Measurements from ENCODE around the gene ARHGAP32.
"Not testable (repeated sequence)": the region's sequence is repeated elsewhere in the genome, so short reads cannot be mapped to it uniquely, and the experiment has no call there.

ARHGAP32 gene

GRCh38 chr11:128927108-128927461 lies 265.0 kb downstream of the ARHGAP32 start:
- DNase-seq, result no peak

DNA sequence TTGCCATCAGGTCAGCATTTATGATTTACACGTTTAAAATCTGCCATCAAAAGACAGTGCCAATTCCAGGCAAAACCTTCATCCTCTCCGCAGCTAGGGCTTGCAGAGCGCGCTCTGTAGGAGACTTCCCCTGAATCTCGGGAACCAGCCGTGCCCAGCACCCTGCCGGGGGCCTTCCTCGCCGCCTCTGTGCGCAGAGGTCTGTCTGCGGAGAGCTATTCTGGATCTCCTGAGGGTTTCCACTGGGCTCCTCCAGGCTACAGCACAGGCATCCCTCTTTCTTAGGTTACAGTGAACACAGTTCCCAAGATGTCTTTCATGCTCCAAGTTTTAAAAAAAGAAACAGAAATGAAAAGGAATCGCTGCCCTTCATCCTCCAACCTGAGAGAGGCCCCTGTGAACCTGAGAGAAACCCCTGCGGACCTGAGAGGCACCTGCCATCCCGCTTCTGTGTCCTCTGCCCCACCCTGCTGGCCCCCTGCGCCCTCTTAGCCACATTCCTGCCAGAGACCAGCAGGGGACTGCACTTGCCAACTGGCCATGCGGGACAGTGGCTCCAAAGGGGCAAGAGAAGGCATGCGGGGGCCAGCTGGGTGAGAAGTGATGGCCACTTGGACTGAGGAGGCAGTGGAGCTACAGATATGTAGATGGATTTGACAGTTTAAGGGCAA lies 265.6 kb downstream of the ARHGAP32 start:
- no peak for DNase-seq

DNA sequence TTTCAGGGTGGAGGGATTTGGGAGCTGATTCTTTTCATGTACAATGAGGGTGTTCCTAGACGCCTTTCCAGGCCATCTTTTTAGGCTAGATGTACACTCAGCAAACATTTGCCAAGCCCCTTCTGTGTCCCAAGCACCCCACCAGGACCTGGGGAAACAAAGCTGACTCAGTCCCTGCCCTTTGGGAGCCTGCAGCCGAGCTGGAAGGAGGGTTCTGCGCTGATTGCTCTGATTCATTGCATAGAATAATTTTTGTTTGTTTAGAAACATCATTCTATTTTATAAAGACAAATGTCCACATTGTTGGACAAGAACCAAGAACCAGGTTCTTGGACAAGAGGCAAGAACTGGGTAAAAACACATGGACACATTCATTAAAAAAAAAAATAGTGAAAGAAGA lies 266.1 kb downstream of the ARHGAP32 start:
- no peak for DNase-seq

- no peak for DNase-seq
Measured at GRCh38 chr11:128925250-128925600, 266.9 kb downstream of the ARHGAP32 start.

DNA sequence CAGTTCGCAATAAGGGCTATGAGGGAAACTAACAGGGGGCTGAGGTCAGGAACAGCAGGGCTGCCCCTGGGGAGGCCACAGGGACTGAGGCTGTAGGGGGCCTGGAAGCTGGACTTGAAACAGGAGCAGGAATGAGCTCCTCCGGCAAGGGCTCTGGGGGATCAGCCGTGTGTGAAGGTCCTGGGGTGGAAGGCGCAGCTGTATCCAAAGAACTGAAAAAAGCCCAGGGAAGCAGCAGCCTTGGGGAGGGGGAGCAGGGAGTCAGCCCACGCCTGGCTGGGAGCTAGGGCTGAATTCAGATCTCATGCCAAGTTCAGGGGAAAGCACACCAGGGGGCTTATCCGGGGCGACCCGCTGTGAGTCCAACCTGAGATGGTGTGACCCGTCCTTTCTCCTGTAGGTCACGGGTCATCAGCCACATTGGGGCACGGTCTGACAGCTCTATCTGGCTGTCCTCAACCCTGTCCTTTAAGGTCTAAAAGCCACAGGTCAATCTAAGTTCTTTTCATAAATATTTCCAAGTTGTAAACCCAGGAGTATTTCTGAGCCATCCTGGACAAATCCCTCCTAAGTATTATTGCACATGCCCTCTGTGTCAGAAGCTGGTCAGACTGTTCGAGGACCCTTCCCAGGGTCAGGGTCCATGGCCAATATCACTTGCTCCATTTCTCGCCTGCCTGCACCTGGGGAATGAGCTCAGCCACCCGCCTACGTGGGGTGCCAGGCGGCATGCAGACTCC lies 267.4 kb downstream of the ARHGAP32 start:
- DNase-seq, result no peak

DNA sequence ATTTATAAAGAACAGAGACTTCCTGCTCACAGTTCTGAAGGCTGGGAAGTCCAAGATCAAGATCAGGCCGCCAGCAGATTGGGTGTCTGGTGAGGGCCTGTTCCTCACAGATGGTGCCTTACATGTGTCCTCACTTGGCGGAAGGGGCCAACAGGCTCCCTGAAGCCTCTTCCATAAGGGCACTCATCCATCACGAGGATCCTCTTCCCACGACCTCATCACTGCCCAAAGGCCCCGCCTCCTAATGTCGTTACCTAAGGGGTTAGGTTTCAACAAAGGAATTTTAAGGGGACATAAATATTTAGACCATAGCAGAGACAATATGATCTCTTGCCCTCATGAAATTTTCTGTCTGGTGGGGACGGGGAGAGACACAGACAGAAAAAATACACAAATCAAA lies 268.0 kb downstream of the ARHGAP32 start:
- DNase-seq, result no peak

DNA sequence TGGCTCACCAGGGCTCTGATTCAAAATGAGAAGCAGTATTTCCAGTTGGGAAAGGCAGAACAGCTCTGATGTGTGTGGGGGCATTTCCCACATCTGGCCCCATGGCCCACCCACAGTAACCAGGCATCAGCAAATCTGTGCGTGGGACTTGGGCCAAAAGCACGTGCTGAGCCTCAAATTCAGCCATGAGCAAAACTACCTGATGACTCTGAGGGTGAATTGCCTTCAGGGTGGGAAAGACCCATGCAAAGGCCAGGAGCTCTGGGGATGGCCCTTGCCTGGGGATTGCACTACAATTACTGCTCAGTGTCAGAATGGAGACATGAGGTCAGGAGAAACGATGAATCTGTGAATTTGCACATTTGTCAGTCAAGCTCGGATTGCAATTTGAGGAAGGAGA lies 270.3 kb downstream of the ARHGAP32 start:
- DNase-seq, result no peak

- no peak for DNase-seq
Measured at GRCh38 chr11:128920666-128921065, 271.5 kb downstream of the ARHGAP32 start.

- not testable (repeated sequence) for DNase-seq
Measured at GRCh38 chr11:128919635-128920034, 272.5 kb downstream of the ARHGAP32 start.

DNA sequence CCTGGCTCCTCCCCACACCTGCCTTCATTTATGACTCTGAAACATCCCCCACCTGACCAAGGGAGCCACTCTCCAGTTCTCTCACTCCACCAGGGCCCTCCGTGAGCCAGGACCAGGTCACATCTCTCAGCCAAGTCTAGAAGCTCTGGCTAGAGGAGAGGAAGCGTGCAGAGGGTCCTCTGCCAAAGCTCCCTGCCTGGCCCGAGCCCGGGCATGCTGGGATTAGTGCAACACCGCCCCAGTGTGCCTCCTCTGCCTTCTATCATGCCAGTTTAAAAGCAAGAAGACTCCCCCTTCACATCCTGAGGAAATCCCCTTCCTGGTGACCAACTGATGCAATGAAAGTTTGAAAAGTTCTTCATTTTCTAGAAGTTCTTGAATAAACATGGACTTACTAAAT lies 272.9 kb downstream of the ARHGAP32 start:
- no peak for DNase-seq

DNA sequence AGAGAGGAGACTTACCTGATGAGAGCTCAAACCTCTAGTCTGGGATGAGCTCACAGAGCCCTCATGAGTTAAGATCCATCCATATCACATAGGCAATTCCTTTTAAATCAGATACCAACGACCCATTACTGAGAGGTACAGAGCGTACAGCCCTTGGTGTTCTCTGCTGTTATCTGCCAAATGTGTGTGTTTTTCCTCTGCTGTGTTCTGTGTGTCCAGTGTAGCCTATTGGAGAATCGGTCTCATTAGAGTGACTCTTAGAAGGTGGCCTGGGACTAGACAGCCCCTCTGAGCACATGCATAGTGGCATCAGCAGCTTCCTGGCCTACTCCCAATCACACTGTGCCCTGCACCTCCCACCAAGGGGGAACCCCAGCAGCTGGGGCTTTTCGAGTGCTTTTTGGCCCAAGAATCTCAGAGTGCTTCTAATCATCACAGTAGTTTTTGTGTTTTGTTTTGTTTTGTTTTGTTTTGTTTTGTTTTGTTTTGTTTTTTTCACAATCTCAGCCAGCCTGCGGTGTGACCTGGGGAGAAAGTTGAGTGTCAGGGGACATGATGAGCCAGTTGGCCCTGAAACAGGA lies 274.9 kb downstream of the ARHGAP32 start:
- DNase-seq, result no peak

DNA sequence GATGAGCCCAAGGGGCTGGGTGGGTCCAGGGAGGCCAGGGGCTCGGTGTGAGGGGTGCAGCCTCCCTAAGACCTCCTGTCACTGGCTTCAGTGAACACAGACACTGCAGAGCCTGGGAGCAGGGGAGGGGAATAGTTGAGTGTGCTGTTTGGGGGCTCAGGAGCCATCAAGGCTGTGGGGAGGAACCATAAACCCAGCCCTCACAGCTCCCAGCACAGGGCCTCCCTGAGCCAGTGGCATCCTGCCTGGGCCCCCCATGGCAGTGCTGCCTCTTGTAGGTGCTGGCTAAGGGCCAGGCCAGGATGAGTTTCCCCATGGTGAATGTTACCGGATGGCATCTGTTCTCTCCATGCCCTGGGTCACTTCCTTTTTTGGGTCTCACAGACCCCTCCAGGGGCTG lies 275.4 kb downstream of the ARHGAP32 start:
- no peak for DNase-seq

- DNase-seq, result no peak
Measured at GRCh38 chr11:128916037-128916572, 276.0 kb downstream of the ARHGAP32 start.

- DNase-seq, result peak; percentile 41
Measured at GRCh38 chr11:128915149-128915521, 277.0 kb downstream of the ARHGAP32 start.
